Smooth muscle cell (in vitro differentiated cells): ENCODE results near the gene PILRB. TPM values are rescaled to one million over a fixed set of nuclear protein-coding genes. Genes with fewer than 3 reads are reported as not detected.

Source experiments
- DNase-seq: peaks from one replicate; lab custom pipeline; 2025; ENCODE audit not compliant: unreplicated experiment; lab: John Stamatoyannopoulos, UW
- H2AFZ ChIP-seq: fragments of 200-600 bp; sonication (generic); 2 replicates; pipeline ENCODE4 v1.6.0; 2016; ENCODE audit warnings: antibody characterized with exemption, low read depth, mild to moderate bottlenecking
- H3F3A ChIP-seq: fragments of 200-600 bp; sonication (generic); 2 replicates; pipeline ENCODE4 v1.6.0; 2017; ENCODE audit warnings: antibody characterized with exemption, low read depth
- H3K27ac ChIP-seq: fragments of 200-600 bp; sonication (generic); 2 replicates; pipeline ENCODE4 v1.5.1; 2016; ENCODE audit warnings: low read depth, mild to moderate bottlenecking
- H3K27me3 ChIP-seq: fragments of 200-600 bp; sonication (generic); 2 replicates; pipeline ENCODE4 v1.6.1; 2016; ENCODE audit warnings: low read depth, mild to moderate bottlenecking
- H3K36me3 ChIP-seq: fragments of 200-600 bp; sonication (generic); 2 replicates; pipeline ENCODE4 v1.5.1; 2016; ENCODE audit warnings: low read depth
- H3K4me1 ChIP-seq: fragments of 200-600 bp; sonication (generic); 2 replicates; pipeline ENCODE4 v1.5.1; 2016; ENCODE audit warnings: low read depth
- H3K4me2 ChIP-seq: fragments of 200-600 bp; sonication (generic); 2 replicates; pipeline ENCODE4 v1.6.0; 2016; ENCODE audit warnings: mild to moderate bottlenecking
- H3K4me3 ChIP-seq: fragments of 200-600 bp; sonication (generic); 2 replicates; pipeline ENCODE4 v1.5.1; 2016; ENCODE audit warnings: mild to moderate bottlenecking
- H3K79me2 ChIP-seq: fragments of 200-600 bp; sonication (generic); 2 replicates; pipeline ENCODE4 v1.6.0; 2016; ENCODE audit warnings: low read depth, mild to moderate bottlenecking
- H3K9ac ChIP-seq: fragments of 200-600 bp; sonication (generic); 2 replicates; pipeline ENCODE4 v1.6.0; 2016; ENCODE audit warnings: low read depth
- H3K9me3 ChIP-seq: fragments of 200-600 bp; sonication (generic); replicated peaks from 2 replicates; pipeline ENCODE4 v1.5.1; 2016; ENCODE audit warnings: low read depth
- H4K20me1 ChIP-seq: fragments of 200-600 bp; sonication (generic); 2 replicates; pipeline ENCODE4 v1.6.0; 2016; ENCODE audit warnings: low read depth
- WGBS: methylation state at CpG from one replicate; pipeline ENCODE4 v1.1.7; 2016; ENCODE audit warnings: low lambda C conversion rate; 5-methylcytosine and 5-hydroxymethylcytosine counted together
- polyA plus RNA-seq: library from polyadenylated mRNA; unstranded; fragments of >200 nt; fragmentation: Nextera tagmentation; extraction: Ambion mirVana; gene quantifications from 2 replicates; pipeline ENCODE4 v1.2.1, GENCODE V29; 2016
- total RNA-seq: library from RNA; depleted of rRNA; stranded (reverse); fragments of >200 nt; gene quantifications from 2 replicates; pipeline ENCODE4 v1.2.3, GENCODE V29; 2014
- TF ChIP-seq, protein P1 (sequence below): fragments of 200-600 bp; sonication (generic); IDR thresholded peaks from 2 replicates; pipeline ENCODE4 v1.5.1; 2017; ENCODE audit warnings: borderline replicate concordance, mild to moderate bottlenecking, antibody characterized with exemption; ENCODE audit not compliant: insufficient read depth, poor library complexity, severe bottlenecking

PILRB gene
- total and polyA plus RNA-seq, 2 experiments from 2014 or later: 10.1 to 12.0 TPM

GRCh38 chr7:100402241-100402640 is 44.3 kb downstream of the PILRB start:
- 100% methylated on average over 2 of the region's 2 CpGs for WGBS
- TF ChIP-seq, protein P1, sequence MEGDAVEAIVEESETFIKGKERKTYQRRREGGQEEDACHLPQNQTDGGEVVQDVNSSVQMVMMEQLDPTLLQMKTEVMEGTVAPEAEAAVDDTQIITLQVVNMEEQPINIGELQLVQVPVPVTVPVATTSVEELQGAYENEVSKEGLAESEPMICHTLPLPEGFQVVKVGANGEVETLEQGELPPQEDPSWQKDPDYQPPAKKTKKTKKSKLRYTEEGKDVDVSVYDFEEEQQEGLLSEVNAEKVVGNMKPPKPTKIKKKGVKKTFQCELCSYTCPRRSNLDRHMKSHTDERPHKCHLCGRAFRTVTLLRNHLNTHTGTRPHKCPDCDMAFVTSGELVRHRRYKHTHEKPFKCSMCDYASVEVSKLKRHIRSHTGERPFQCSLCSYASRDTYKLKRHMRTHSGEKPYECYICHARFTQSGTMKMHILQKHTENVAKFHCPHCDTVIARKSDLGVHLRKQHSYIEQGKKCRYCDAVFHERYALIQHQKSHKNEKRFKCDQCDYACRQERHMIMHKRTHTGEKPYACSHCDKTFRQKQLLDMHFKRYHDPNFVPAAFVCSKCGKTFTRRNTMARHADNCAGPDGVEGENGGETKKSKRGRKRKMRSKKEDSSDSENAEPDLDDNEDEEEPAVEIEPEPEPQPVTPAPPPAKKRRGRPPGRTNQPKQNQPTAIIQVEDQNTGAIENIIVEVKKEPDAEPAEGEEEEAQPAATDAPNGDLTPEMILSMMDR: no peak
- peaks cover 12% of the 10 kb centered on the region for H3K27me3 ChIP-seq

GRCh38 chr7:100406767-100407166 is 48.9 kb downstream of the PILRB start:
- Histone ChIP-seq H3K9me3 (no peaks in the 10 kb centered on the region), H3K36me3 (no peaks in the 10 kb centered on the region), H3K27ac (peak overlapping the region; percentile 54), H3K9ac (no peak overlapping the region), H4K20me1 (no peaks in the 10 kb centered on the region), H3F3A (no peaks in the 10 kb centered on the region), H3K4me2 (peak overlapping the region; percentile 17), H3K4me3 (no peak overlapping the region), H3K79me2 (no peaks in the 10 kb centered on the region), H2AFZ (no peak overlapping the region), H3K4me1 (no peaks in the 10 kb centered on the region), H3K27me3 (peaks cover 32% of the 10 kb centered on the region)
- TF ChIP-seq, protein P1: no peak
- no peak for DNase-seq
- 30% methylated on average over 6 of the region's 6 CpGs for WGBS

More at GRCh38 chr7:100402241-100402640, 44.3 kb downstream of the PILRB start:
- Histone ChIP-seq H3K27ac (no peak overlapping the region), H2AFZ (no peak overlapping the region), H3K4me2 (no peak overlapping the region), H3K4me1 (no peaks in the 10 kb centered on the region), H3K9me3 (no peaks in the 10 kb centered on the region), H4K20me1 (no peaks in the 10 kb centered on the region), H3F3A (no peaks in the 10 kb centered on the region), H3K9ac (no peak overlapping the region), H3K36me3 (no peaks in the 10 kb centered on the region), H3K79me2 (no peaks in the 10 kb centered on the region), H3K4me3 (no peak overlapping the region)
- no peak for DNase-seq

- Histone ChIP-seq H3F3A (no peaks in the 10 kb centered on the region), H3K27me3 (peaks cover 32% of the 10 kb centered on the region), H3K27ac (peak overlapping the region; percentile 54), H3K4me1 (no peaks in the 10 kb centered on the region), H3K4me2 (peak overlapping the region; percentile 17), H3K36me3 (no peaks in the 10 kb centered on the region), H3K4me3 (no peak overlapping the region), H2AFZ (no peak overlapping the region), H4K20me1 (no peaks in the 10 kb centered on the region), H3K9ac (no peak overlapping the region), H3K9me3 (no peaks in the 10 kb centered on the region), H3K79me2 (no peaks in the 10 kb centered on the region)
- DNase-seq: no peak
- WGBS: 49% methylated on average over 12 of the region's 12 CpGs
- TF ChIP-seq, protein P1: peak; percentile 63
Observed at GRCh38 chr7:100407285-100408180, 49.6 kb downstream of the PILRB start.
